ENCODE data around the gene OR10A5.
A peak's percentile ranks its signal among the peaks of the same experiment; 100 is the strongest.
"Not testable (repeated sequence)": the region's sequence is repeated elsewhere in the genome, so short reads cannot be mapped to it uniquely, and the experiment has no call there.

Gene OR10A5, protein sequence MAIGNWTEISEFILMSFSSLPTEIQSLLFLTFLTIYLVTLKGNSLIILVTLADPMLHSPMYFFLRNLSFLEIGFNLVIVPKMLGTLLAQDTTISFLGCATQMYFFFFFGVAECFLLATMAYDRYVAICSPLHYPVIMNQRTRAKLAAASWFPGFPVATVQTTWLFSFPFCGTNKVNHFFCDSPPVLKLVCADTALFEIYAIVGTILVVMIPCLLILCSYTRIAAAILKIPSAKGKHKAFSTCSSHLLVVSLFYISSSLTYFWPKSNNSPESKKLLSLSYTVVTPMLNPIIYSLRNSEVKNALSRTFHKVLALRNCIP

DNA sequence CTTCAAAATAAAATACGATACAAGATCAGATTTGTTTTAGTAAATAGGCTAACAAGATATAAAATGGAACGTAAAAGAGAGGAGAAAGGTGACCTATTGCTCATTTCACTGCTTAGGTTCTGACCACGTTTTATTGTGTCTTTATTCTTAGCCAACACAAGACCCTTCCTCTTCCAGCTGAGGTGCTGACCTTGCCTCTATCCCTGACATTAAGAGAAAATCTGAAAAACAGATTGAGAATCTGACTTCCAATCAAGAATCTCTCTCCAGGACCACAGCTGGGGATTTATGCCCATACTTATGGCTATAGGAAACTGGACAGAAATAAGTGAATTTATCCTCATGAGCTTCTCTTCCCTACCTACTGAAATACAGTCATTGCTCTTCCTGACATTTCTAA, at the start of gene OR10A5:
TSS of gene OR10A5 (plus strand) at position 301 of the 400 bp plus-strand sequence. CDS start at position 301, 0 bp downstream.
- DNase-seq (ENCODE audit: low read depth), result no peak

DNA sequence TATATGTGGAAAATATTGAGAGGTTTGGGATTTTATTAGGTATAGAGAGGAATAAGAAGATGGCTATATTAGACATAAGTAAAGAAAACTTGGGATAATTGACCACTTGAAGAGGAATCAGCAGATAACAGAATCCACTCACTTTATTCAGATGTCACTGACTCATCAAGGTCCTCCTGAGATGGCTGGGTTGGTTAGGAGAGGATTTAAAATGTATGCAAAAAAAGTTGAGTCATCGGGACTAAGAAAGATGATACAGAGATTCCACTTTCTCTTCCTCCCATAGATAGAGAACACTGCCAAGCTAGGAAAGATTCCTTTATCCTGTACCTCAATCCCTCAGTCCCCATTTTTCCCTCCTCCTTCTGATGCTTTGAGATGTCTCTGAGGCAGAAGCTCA, 46.1 kb upstream of the OR10A5 start, which contains the start of gene OR6A2:
TSS of gene OR6A2 (minus strand) at position 288 of the 400 bp plus-strand sequence. CDS start 3,981 bp downstream, outside the sequence.
- DNase-seq (ENCODE audit: low read depth), result no peak

DNA sequence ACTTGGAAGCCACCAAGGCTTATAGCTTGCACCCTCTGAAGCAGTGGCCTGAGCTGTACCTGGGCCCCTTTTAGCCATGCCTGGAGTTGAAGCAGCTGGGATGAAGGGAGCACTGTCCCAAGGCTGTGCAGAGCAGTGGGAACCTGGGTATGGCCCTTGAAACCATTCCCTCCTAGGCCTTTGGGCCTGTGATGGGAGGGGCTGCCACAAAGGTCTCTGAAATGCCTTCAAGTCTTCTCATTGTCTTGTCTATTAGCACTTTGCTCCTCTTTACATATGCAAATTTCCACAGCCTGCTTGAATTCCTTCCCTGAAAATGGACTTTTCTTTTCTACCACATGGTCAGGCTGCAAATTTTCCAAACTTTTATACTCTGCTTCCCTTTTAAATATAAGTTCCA, 44.4 kb upstream of the OR10A5 start:
- DNase-seq (ENCODE audit: low read depth), result not testable (repeated sequence)

DNA sequence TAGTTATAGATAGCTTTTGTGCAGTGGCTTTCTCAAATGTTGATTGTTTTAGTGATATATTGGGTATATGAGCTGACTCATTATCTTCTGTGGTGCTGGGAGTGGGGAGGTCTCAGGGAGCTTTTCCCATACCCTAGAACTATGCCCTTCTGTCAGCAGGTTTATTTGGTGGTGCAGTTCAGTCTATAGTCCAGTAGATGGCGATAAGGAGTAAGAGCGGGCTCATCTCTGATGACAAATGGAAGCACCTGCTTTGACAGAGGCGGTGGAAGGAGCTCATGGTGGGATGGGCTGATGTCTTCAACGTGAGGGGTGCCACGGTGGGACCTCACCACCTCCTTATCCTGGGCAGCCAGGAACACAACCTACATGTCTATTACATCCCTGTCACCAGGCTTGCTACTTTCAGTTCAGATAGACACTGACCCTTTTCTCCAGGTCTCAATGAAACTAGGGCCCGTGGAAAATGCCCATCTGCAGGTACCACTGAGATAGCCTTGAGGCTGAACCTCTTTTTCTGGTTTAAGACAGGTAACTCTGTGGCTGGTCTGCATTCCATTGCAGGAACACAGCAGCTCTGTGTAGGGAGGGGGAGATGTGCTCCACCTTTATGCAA, 33.0 kb upstream of the OR10A5 start:
- peak; percentile 9 for DNase-seq (ENCODE audit: low read depth)

DNA sequence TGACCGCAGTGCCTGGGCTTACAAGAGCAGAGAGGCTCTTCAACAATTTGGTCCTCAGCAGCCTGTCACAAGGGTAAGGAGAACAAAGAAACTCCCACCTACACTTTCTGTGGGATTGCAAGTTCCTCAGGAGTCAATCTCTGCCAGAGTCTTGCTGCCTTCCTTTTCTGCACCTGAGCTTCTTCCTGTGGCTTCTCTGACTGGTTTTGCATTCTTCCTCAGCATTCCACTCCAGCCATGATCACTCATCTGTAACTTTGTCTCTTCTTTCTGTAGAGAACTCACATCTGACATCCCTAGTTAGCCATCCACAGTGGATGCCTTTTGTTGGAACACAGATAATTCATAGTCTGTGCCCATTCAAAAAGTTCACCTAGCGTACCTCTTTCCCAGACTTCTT, 31.8 kb upstream of the OR10A5 start:
- DNase-seq (ENCODE audit: low read depth), result no peak

DNA sequence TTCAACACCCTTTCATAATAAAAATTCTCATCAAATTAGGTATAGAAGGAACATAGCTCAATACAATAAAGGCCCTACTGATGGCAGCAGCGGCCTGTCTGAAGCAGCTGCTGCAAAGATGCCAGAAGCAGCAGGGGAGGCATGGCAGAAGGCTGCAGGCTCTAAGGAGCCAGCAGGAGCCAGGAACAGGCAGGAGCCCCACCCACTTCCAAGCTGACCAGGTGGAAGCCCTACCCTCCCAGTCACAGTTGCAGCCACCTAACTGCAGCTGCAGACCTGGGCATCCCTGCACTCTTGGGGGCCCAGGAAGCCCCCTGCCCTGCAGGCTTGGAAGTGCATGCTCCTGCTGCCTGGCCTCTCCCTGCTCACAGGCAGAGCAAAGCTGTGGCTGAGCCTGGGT, 27.8 kb upstream of the OR10A5 start:
- DNase-seq (ENCODE audit: low read depth), result no peak

DNA sequence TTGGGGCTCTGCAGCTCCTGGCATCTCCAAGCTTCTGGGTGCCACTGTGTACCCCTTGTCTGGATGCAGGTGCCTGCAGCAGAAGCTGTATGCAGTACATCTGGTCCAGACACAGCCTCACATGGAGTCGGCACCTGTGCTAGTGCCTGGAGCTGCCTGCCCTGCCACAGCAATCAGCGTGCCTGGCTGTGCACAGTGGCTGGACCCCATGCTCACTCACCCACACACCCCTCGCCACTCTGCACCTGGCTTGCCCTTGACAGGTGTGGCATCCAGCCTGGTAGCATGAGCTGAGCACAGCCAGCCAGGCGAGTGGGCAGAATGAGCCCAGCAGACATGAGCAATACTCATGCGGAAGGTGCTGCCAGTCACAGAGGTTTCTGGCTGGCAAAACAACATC, 26.5 kb upstream of the OR10A5 start:
- DNase-seq (ENCODE audit: low read depth), result no peak

DNA sequence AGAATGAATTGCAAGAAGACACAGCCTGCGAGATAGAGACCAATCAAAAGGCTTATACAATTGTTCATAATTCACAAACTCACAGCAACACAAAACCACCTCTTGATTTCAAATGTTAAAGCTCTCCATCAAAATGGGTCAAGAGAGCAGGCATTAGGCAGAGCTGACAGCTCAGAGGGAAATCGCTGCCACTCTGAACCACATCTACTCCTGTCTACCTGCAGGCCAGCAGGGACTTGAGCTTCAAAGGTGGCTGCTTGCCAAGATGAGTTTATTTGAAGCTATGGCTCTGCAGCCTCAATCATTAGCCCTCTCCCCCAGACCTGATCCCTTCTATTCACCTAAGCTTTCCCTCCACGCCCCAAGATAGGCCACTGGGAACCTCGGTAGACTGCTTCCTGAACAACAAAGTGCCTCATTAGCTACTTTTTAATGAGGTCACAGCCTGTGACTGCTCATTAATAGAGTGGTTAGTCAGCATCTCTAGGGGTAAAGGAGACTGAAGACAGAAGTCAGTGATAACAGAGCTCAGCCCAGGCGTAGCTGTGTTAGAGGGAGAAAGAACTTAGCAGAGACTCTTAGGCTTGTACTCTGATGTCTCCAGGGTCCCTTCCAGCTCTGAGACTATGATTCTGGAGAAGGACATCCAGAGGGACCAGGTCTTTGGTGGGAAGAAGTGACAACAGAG, 21.2 kb upstream of the OR10A5 start:
- DNase-seq (ENCODE audit: low read depth), result no peak

DNA sequence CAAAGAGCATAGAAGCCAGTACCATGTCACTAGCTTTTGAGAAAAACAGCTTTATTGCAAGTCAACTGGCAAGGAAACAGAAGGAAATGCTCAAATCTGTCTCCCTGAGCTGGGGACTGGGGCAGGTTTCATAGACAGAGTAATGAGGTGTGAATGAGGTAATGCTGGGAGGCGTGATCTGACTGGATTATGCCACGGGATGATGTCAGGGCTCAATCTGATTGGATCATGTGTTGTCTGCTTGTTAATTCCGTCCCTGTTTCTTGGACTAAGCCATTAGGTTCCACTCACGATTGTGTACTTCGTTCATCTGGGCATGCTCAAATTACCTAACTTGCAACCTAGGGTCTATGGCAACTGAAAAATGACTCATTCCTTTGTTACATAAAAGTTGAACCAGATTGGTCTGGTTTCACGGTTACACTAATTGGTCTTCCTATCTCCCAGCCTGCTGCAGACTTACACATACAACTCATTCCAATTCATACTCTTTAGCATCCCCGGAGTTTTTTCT, 20.2 kb upstream of the OR10A5 start:
- no peak for DNase-seq (ENCODE audit: low read depth)

DNA sequence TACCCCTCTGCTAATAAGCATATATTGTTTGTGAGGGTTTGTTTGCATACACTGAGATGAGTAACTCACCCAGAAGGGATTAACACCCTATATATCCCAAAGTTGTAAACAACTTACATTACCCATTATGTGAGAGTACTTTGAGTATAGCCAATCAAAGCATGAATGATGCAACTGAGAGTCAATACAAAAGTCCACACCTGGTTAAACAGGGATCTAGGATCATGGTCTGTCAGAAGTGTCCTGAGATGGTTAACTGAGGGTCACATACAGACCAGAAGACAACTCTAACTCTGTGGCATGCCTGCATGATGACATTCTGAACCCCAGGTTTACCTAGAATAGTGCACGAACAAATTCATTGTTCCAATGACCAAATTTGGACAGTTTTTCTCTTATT, 17.4 kb upstream of the OR10A5 start:
- no peak for DNase-seq (ENCODE audit: low read depth)

DNA sequence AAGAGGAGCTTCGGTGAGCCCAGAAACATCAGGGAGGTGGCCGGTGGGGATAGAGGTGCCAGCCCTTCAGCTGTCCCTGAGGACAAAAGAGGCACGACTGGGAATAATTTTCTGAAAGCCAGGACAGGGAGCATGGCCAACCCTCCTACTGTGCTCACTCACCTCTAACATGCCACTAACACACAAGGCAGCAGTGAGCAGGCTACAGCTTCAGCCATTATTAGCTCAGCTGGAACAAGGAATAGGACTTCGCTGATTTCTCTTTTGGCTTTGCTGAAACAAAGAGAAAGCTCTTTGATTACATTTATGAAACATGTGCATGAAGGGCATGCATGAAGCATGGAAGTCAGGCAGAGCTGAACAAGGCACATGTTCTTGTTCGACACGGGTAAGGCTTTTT, 12.1 kb upstream of the OR10A5 start:
- no peak for DNase-seq (ENCODE audit: low read depth)

DNA sequence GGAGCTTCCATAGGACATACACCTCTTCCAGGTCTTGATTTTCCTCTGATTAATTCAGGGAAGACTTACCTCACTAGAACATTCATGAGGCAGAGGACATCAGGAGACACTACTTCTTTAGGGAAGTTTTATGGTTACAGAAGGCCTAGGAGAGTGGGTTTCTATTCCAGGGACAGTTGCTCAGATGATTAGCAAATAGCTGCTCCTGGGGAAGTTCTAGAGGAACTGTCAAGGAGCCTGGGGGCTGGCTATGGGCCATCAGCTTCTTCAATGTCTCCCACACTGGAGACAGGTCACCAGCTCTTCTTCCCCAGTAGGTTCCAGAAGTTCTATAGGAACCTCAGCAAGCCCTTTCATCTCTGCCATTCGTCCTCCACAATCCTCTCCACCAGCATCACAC, 11.5 kb upstream of the OR10A5 start:
- DNase-seq (ENCODE audit: low read depth), result no peak

DNA sequence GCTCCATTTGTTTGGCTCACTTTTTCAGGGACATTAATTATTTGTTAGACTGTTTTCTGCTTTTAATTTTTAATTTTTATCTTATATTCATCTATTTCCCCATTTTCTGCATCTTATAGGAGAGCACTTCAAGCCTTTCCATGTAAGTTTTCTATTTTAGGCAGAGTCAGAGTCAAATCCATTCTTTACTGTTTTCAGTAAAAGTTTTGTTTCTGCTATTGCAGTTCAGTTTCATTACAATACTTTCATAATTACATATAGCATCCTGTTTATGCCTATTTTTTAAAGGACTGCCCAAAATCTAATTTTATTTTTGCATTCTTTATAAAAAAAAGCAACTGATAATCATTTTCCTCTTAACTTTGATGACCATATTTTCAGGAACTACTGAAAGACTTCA, 3.8 kb upstream of the OR10A5 start:
- no peak for DNase-seq (ENCODE audit: low read depth)

DNA sequence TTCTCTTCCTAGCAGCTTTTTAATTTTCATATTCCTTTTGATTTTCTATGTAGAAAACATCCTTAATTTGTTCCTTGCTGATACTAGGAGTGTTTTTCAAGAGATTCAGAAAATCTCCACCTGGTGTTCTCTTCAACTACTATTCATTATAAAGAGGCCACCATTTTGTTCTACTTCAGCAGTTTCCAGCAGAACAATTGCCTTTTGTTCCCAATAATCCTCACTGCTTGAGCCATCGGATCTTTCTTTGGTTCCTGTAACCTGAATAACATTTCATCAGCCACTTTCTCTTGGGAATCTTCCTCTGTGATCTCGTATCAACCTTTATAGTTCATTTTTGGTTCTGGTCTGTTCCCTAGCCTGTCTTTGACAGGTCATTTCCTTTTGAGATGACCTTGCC, 1.8 kb upstream of the OR10A5 start:
- DNase-seq (ENCODE audit: low read depth), result no peak

DNA sequence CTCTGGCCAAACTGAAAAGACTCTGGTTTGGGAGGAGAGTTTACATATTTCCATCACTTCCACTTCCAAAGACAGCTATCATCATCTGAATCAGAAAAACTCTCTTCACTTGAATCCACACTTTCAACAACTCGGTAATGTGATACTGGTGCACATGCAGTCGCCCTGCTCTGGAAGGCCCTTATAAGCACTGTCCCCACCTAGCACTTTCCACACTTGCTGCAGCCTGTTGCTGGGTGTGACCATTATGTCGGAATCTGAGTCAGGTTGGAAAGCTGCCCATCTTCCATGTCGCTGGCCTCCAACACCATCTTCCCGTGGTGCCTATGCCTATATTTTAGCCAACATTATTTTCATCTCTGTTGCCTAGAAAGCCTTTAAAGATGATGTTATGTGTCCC, 1.1 kb upstream of the OR10A5 start:
- no peak for DNase-seq (ENCODE audit: low read depth)

DNA sequence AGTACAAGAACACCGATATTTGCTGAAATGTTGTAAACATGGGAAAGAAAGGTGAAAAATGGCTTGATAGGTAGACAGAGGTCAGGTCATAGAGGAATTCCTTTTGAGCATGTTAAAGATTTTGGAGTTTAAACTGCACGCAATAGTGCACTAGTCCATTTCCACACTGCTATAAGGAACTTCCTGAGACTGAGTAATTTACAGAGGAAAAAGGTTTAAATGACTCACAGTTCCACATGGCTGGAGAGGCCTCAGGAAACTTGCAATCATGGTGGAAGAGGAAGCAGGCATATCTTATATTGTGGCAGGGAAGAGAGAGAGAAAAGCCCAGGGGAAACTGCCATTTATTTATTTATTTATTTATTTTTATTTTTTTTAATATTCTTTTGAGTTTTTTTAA, 5.0 kb downstream of the OR10A5 start:
- no peak for DNase-seq (ENCODE audit: low read depth)

DNA sequence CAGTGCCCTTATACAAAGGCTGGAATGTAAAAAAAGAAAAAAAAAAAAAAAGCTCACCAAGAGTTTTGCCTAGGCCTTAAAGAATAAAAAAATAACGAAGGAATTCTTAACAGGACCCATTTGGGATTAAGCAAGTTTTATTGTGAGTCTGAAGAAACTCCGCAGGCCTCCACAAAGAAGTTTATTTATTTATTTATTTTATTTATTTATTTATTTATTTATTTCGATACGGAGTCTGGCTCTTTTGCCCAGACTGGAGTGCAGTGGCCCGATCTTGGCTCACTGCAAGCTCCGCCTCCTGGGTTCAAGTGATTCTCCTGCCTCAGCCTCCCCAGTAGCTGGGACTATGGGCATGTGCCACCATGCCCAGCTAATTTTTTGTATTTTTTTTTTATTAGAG, 9.3 kb downstream of the OR10A5 start:
- not testable (repeated sequence) for DNase-seq (ENCODE audit: low read depth)

DNA sequence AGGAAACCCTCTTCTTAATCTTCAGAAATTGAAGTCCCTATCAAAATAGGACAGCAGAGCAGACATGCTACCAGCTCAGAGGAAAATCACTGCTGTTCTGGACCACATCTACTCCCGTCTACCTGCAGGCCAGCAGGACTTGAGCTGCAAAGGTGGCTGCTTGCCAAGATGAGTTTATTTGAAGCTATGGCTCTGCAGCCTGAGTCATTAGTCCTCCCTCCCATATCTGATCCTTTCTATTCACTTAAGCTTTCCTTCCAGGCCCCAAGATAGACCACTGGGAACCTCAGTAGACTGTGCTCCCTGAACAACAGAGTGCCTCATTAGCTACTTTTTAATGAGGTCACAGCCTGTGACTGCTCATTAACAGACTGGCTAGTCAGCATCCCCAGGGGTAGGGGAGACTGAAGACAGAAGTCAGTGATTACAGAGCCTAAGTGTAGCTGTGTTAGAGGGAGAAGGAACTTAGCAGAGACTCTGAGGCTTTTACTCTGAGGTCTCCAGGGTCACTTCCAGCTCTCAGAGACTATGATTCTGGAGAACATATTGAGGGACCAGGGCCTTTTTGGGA, 10.6 kb downstream of the OR10A5 start:
- DNase-seq (ENCODE audit: low read depth), result no peak

DNA sequence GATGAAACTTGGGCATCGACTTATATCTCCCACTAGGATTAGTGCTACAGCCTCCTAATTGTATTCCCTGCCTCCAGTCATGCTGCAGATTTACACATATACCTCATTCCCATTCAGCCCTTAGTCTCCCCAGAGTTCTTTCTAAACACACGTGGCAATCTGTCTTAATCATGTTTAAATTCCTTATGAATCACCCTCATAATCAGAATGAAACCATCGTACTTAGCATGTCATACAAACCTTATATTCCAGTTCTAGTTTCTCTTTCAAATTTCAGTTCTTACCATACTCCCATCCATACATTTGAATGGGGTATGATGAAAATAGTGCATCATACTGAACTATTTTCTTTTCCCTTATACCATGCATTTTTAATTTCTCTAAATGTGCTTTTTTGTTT, 11.4 kb downstream of the OR10A5 start:
- no peak for DNase-seq (ENCODE audit: low read depth)

DNA sequence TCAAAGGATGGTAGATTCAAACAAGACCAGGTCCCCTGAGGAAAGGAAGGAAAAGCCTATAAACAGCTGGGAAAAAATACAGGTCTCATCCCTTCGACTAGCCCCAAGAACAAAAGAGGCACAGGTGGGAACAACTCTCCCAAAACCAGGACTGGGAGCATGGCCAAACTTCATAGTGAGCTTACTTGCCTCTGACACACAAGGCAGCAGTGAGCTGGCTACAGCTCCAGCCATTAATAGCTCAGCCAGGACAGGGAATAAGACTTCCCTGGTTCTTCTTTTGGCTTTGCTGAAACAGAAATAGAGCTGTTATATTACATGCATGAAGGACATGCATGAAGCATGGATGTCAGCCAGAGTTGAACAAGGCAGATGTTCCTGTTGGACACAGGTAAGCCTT, 17.5 kb downstream of the OR10A5 start, which contains the start of gene OR10A2:
TSS of gene OR10A2 (plus strand) at position 97 of the 400 bp plus-strand sequence. CDS start 6,698 bp downstream, outside the sequence.
- DNase-seq (ENCODE audit: low read depth), result no peak

DNA sequence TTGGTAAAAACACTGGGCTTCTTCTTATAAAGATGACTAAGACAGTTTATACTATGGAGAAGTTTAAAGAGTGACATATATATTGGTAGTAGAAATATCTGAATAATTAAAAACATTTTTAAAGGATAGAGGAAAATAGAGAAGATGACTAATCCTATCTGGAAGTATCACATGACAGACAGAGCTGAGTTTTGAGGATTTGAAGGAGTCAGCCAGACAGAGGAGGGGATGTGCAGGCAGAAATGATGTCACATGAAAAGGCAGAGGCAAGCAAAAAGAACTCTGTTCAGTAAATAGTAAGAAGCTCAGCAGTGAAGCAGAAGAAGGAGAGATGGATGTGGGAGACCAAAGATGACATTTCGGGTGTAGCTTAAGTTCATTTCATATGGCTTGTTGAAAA, 19.0 kb downstream of the OR10A5 start:
- no peak for DNase-seq (ENCODE audit: low read depth)

DNA sequence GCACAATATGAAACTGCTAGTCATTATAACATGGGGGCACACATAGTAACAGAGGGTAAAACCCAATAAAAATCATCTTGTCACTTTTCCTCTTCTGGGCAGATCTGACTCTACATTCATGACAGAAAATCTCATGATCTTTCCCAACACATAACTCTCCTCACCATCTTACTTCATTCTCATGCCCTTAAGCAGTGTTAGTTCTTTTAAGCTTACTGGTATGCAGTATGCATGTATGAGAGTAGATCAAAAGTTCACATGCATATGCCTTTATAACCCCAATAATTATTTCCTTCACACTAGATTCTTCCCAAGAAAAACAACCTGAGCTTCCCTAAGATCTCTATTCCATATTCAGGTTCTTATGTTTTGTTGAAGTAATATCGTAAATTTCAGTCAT, 25.8 kb downstream of the OR10A5 start:
- no peak for DNase-seq (ENCODE audit: low read depth)

DNA sequence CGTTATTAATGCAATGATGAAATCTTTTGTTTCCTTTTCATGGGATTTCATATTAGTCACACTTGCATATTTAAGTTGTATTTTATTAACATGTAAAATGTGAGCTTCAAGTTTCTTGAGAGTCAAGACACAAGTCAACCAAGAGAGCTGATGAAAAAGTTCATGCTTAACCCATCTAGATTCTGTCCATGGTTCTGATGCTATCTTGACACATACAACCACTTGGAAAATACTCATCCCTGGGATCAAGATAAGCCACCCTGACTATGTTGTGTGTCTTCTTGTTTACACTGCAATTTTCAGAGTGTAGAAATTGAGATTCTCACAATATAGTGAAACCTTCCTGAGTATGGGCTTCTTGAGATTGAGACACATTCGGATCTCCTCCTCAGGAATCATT, 30.3 kb downstream of the OR10A5 start:
- DNase-seq (ENCODE audit: low read depth), result no peak
